HG03097 (cell line): ENCODE data around the gene GSTA2.
"Not testable (repeated sequence)": the region's sequence is repeated elsewhere in the genome, so short reads cannot be mapped to it uniquely, and the experiment has no call there.

Source experiments
- ATAC-seq: cut with Tn5 transposase; IDR thresholded peaks from one replicate; pipeline ENCODE4 v1.9.1; 2021; ENCODE audit not compliant: unreplicated experiment, low FRiP score

GSTA2 gene

GRCh38 chr6:52763322-52763916, at the start of gene GSTA2:
GSTA2 (minus strand) TSS chr6:52763475; CDS start chr6:52757947, 5,528 bp downstream.
- ATAC-seq = not testable (repeated sequence)

- ATAC-seq = not testable (repeated sequence)
Measured at GRCh38 chr6:52809777-52810176, 46.5 kb upstream of the GSTA2 start.

GRCh38 chr6:52808660-52809059, 45.4 kb upstream of the GSTA2 start:
- ATAC-seq = no peak

GRCh38 chr6:52803668-52804255, 40.5 kb upstream of the GSTA2 start, which contains the start of gene GSTA1:
GSTA1 (minus strand) TSS chr6:52803816; CDS start chr6:52799267, 4,549 bp downstream.
- not testable (repeated sequence) for ATAC-seq

GRCh38 chr6:52802806-52803205, 39.5 kb upstream of the GSTA2 start:
- ATAC-seq = no peak

- ATAC-seq = no peak
Measured at GRCh38 chr6:52801188-52801841, 38.0 kb upstream of the GSTA2 start.

GRCh38 chr6:52799272-52799671, 36.0 kb upstream of the GSTA2 start:
- not testable (repeated sequence) for ATAC-seq

GRCh38 chr6:52794366-52794765, 31.1 kb upstream of the GSTA2 start:
- not testable (repeated sequence) for ATAC-seq

GRCh38 chr6:52790861-52791260, 27.6 kb upstream of the GSTA2 start:
- no peak for ATAC-seq

- ATAC-seq = not testable (repeated sequence)
Measured at GRCh38 chr6:52789658-52790057, 26.4 kb upstream of the GSTA2 start.

- ATAC-seq = no peak
Measured at GRCh38 chr6:52788478-52788877, 25.2 kb upstream of the GSTA2 start.

GRCh38 chr6:52787917-52788316, 24.6 kb upstream of the GSTA2 start:
- ATAC-seq = no peak

GRCh38 chr6:52786249-52786956, 23.1 kb upstream of the GSTA2 start:
- ATAC-seq = no peak

GRCh38 chr6:52782696-52783274, 19.5 kb upstream of the GSTA2 start:
- not testable (repeated sequence) for ATAC-seq

GRCh38 chr6:52782209-52782608, 18.9 kb upstream of the GSTA2 start:
- not testable (repeated sequence) for ATAC-seq

GRCh38 chr6:52779237-52779636, 16.0 kb upstream of the GSTA2 start:
- no peak for ATAC-seq

GRCh38 chr6:52776711-52777351, 13.6 kb upstream of the GSTA2 start:
- ATAC-seq = not testable (repeated sequence)

GRCh38 chr6:52769399-52769798, 6.1 kb upstream of the GSTA2 start:
- not testable (repeated sequence) for ATAC-seq

GRCh38 chr6:52767658-52768057, 4.4 kb upstream of the GSTA2 start:
- not testable (repeated sequence) for ATAC-seq
